GM18858 (cell line): ENCODE measurements around the gene PAPPA2.

ENCODE experiments used
- ATAC-seq: cut with Tn5 transposase; IDR thresholded peaks from one replicate; pipeline ENCODE4 v1.9.1; 2021; ENCODE audit not compliant: unreplicated experiment

PAPPA2 gene

DNA sequence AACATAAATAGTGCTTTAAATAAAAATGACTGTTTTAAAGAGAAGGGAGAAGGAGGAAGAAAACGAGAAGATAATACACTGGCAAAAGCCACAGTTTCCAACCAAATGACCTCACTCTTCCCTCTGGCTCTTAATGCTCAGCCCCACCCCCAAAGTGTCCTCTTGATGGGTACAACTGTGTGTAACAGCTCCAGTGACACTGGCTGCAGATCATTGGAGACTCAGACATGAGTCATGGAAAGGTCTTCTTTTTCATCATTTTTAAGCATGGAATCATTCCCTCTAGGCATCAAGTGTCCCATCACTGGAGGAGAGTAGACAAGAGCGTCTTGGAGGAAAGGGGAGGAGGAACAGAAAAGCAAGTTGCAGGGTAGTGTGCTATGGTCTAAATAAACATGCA lies 333.0 kb downstream of the PAPPA2 start:
- ATAC-seq = no peak

DNA sequence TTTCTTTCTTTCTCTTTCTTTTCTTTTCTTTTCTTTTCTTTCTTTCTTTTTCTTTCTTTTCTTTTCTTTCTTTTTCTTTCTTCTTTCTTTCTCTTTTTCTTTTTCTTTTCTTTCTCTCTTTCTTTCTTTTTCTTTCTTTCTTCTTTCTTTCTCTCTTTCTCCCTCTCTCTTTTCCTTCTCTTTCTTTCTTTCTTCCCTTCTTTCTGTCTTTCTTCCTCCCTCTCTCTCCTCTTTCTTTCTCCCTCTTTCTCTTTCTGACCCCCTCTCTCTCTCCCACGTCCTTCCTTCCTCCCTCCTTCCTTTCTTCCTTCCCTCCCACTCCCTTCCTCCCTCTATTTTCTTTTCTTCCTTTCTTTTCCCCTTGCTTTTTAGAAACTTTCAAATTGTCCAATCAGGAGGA lies 333.6 kb downstream of the PAPPA2 start:
- no peak for ATAC-seq

DNA sequence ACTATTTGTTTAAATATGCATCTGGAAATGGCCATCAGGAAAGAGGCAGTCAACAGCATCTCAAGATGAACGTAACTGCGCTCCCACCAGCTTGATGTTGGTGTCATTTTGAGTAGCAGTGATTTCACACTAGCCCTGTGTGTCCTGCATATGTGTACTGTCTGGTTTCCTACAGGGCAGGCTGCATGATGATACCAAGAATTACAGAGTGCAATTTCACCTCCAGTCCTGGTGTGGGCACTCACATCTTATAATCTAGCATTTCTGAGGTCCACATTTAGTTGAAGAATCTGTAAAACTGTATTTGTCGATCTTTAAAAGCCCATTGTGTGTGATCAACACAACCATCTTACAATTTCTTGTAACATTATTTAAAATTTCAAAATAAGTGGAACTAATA lies 336.4 kb downstream of the PAPPA2 start:
- ATAC-seq = no peak

DNA sequence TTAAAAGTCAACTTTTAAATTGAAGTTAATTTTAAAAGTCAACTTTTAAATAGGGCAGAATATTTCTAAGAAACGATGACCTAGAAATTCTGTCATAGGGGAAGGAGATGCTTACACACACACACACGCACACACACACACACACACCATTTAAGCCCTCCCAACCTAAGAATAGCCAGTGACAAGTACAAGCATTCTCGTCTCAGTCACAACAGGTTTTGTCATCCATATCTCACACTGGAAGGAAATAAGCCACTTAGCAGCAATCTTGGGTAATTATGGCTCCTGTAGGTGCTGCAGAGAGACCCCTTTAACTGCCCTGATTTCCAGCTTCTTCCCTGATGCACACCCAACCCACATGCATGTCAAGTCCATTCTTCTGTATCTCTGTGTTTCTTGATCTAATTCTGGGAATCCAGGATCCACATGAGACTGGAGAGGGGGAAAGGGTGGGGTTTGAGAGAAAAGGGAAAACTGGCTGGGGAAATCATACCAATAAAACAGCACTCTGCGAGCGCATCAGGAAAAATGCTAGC lies 338.1 kb downstream of the PAPPA2 start:
- ATAC-seq = no peak

DNA sequence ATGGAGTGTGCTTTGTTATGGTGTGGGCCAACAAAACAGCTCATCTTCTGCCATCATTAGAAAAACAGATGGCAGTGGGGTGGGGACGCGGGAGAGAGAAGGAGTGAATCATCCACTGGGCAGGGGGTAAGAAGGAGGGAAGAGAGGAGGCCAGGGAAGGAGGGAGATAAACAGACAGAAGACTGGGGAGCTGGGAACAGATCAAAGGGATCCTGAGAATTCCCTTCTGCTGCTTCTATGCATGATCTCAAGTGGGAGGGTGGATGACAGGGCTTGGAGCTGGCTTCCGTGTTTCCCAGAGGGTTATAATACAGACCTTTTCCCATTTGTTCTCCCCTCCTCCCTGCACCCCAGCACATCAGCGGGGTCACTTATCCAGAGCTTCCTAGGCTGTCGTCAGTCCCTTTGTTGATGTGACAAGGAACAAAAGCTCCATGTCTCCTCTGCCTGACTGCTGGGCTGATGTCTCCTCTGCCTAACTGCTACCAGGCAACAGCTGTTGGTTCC lies 338.6 kb downstream of the PAPPA2 start:
- ATAC-seq = no peak

DNA sequence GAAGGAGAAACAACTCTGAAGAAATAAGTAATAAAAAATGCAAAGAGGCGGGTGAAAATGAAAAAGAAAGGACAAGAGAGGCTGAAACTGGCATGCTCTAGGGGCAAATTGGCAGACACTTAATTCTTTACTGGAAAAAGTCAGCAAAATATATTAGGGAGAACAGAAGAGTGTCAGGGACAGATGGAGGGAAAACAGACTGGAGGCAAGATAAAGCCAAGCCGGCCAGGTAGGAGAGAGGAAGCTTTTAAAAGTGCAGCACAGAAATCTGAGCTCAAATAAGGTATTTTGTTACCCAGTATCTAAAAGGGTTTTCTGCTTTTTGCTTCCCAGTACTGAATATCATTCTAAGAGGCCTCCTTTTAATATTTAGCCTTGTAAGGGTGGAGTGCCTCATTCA lies 339.3 kb downstream of the PAPPA2 start:
- ATAC-seq = no peak

DNA sequence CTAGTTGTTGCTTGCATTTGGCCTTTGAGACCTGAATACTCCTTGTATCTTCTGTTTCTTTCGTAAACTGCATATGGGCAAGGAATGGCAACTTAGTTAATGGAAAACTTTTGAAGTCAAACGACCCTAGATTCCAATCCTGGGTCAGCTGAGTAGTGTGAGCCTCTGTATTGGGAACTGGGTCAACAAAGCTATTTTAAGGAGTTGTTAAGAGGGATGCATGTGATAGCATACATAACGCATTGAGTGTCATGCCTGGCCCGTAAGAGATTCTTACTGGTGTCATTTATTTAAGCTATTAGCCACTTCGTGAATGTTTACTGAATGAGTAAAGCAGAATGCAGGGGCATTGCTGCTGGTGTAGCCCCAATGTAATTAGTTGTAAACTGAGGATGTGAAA lies 340.1 kb downstream of the PAPPA2 start:
- ATAC-seq = no peak

DNA sequence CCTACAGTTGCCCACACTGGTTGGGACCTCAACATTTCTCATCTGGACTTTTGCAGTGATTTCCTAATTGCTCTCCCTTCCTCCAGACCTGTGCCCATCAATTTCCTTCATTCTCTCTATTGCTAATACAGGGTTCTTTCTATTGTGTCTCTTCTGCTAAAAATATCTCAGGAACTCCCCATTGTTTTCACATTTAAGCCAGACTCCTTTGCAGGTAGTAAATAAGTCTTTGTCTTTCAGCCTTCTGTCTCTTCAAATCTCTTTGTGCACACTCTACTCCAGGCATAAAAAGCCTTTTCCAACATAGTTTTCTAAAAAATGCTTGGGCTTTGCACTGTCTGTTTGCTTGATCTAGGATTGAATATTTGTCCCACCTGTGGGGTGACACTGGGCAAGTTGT lies 340.6 kb downstream of the PAPPA2 start:
- ATAC-seq = no peak

DNA sequence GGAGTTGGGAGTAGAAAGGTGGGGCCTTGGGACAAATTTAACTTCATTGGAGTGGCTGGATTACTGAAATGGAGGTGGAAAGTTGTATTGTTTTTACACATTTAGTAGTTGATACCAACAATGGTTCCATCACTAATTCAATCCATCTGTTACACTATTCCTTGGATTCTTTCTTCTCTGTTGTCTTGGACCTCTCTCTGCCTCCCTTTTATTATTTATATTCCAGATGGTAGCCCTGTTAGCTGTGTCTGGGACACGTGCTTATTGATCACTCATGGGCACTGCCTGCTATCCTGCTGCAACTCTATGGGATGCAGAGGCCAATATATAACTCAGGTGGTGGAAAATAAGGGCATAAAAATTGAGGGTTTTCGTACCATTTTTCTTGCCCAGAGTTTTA lies 346.3 kb downstream of the PAPPA2 start:
- ATAC-seq = no peak

DNA sequence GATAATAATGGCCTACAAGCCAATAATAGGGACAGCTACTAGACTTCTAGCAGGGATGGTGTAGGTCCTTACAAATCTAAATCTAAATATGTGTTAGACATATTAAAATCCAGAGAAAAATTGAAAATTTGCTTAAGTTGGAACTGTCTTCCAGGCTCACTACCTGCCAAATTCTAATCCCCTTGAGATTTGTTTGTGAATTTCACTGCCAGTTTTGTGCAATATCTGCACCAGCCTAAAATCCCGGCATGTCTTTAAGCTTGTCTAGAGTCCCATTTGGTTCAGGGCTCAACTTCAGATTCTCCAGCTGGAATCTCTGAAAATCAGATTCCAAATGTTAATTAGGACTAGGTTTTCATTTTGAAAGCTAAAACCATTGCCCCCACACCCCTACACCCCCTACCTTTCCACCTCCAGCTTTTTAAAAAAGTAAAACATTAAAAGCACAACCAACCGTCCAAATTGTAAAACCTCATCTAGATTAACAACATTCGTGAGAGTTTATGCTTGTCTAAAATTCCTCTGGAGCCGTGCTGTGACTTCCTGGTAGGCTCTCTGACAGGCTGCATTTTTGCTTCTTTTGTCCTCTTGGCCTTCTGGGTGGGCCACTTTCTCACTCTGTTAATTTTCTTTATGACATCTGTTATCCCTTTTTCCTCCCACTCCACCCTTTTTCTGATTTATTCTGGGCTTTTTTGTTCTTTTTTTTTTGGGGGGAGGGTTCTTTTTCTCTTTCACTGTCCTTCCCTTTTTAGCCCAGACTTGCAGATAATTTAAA lies 348.7 kb downstream of the PAPPA2 start:
- ATAC-seq = no peak

DNA sequence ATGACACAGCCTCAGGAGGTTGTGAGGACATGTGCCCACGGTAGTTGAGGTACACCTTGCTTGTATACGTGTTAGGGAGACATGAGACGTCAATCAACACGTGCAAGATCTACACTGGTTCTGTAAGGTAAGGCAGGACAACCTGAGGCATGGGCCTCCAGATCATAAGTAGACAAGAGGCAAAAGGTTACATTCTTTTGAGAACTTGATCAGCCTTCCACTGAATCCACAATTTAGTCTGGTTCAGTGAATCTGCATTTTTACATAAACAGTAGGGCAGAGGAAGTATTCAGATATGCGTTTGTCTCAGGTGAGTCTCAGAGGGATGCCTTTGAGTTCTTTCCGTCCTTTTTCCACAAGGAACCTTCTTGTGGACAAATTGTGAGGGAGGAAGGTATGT lies 352.6 kb downstream of the PAPPA2 start:
- ATAC-seq = no peak

DNA sequence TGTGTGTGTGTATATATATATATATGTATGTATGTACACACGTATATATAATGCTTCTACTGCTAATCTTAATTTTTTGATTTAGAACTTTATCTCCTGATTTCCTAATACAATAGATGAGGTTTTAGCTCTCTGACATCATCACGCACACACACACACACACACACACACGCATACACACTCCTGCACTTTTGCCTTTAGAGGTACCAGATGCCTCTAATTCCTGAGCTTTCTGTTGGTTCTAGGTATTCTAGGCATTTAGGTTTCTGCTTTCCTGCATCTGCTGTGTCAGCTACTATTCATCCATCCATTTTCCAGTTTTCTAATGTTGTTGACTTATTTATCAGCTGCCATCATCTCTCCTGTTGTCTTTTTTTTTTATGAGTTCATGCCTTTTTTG lies 353.3 kb downstream of the PAPPA2 start:
- no peak for ATAC-seq

DNA sequence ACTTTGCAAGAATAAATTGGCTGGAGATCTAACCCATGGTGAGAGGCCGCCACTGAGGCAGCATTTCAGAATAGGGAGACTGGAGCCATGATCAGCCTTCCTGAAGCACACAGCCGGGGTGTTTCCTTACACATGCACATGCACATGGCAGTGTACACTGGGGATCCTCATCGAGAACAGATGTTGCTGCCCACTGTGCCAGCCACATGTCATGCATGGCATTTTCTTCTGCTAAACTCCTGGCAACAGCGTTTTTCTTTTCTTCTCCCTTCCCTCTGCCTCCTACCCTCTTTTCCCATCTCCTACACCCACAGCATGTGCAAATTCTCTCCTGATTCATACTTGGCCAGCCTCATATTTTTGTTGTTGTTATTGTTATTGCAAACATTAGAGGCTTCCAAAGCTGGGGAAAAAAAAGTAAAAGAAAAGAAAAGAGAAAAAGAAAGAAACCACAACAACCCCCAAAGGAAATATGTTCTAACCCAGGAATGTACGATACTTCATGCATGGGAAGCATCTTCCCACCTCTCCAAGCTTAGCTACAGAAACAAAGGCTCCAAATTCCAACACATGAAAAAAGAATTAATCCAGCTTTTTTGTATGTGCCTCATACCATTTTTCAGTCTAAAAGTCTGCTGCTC lies 357.5 kb downstream of the PAPPA2 start:
- no peak for ATAC-seq

DNA sequence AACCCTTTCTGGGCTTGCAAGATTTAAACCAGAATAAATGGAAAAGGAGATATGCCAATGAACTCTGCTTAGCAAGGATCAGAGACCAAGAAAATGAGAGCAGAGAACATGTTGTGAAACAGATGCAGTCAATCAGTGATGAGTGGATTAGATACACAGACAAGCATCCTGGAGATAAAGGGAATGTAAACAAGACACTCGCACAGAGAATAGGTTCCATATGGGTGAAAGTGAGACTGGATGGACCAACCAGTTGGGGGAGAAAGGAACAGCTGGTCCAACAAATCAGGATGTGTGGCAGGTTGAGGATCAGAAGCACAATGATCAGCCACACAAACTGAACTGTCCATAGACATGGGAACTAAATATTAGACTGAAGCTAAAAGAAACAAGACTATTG lies 363.3 kb downstream of the PAPPA2 start:
- no peak for ATAC-seq

DNA sequence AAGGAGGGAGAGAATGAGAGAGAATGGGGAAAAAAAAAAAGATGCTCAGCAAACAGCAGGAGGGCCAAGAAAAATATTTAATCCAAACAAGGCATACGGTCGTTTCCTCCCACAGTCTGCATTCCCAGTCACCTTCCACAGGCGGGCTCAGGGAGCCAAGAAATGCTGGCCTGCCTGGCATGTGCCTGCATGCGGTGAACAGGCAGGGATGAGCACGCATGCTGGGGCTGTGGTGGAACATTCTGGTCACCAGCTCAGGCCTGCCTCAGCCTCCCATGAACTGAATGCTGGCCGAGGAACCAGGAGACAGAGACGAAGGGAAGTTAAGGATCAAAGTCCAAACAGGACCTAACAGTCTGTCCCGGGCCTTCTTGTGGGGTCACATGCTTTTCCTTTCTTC lies 366.3 kb downstream of the PAPPA2 start:
- no peak for ATAC-seq

DNA sequence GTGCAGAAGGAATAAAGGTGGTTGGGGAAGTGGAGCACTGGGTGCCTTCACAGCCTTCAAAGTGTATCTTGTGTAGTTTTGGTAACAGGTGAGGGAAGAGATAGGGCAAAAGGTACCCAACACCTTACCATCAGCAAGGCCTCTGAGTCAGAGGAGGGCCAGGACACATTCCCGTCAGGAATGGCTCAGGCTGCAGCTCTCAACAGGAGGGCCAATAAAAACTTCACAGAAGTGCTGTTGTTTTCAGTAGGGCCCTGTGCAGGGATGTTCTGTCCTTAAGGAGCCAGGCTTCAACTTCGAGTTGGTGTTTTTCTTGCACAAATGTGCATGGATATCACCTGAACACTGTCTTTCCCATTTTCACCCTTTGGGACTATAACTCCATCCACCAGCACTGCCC lies 368.2 kb downstream of the PAPPA2 start:
- ATAC-seq = no peak

DNA sequence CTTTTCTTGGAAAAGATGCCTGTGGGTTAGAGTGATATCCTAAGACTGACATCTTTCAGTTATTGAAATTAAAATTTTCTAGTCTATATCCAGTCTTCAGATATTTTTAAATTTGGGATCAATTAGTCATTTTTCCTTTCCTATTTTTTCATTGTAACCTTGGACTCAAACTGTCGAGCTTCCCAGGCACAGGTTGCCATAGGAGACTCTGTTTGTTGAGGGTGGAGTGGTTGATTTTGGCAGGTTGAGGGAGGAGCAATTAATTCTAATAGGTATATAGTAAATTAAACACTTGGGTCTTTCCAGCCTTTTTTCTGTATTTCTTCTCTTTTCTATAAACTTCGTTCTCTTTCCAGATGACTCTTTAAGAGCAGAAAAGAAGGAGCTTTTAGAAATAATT lies 374.7 kb downstream of the PAPPA2 start:
- no peak for ATAC-seq

DNA sequence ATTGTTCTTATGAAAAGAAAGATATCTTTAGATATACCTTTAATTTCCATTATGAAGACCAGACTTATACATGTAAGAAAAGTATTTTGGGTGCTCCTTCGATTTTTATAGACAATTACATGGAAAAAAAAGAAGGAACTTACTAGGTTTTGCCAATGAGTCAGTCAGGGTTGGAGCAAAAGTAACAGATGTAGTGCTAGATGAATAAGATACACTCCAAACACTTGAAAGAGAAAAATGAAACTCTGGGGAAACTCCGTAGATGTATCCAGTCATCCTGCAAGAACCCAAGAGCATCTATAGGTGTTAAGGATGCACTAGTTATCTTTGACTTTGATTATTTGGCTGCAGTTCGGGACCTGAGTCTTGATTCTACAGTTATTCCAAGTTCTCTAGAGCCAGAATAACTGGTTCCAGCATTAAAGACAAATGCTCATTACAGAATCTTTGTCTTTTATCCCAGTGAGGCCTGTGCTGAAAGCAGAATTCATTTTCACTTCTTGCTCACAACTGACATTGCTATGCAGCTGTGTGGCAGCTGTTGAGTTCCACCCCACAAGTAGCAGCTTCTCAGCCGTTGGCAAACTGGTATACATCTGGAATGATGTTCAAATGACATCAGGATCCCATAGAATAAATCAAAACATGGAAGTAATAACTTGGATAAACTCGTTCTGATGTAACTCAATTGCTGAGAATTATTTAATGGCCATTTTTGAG lies 375.5 kb downstream of the PAPPA2 start:
- no peak for ATAC-seq

DNA sequence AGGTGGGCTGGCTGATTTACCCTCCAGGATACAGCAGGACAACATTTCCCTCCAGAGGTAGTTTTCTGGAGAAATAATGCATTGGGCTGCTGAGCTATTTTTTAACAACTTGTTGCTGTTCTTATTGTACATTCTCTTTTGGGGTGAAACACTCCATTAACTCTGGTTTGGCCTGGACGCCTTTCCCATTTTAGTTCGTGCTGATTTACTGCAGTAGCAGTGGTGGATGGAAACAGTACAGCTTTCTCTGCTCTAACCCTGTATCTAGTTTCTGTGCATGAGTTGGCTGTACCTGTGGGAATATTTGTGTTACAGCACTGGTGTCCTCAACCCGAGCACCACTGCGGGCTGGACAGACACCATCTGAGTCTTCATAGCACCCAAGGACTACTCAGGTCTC lies 376.2 kb downstream of the PAPPA2 start:
- no peak for ATAC-seq

DNA sequence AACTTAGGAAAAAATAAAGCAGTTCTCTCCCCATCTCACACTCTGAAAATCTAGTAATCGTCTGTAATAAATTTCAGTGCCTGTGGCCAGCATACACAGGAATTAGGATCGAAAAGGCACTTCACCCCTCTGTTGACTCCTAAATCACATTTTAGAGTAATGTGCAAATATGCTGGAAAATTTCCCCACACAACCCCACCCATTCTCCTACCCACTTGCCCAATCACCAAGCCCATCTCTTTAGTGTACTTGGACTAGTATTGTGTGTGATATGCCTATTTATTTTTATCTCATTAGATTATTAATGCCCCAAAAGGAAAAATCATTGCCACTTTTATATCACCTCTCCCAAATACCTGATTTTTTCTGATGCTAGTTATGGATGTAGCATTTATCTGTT lies 378.3 kb downstream of the PAPPA2 start:
- no peak for ATAC-seq

DNA sequence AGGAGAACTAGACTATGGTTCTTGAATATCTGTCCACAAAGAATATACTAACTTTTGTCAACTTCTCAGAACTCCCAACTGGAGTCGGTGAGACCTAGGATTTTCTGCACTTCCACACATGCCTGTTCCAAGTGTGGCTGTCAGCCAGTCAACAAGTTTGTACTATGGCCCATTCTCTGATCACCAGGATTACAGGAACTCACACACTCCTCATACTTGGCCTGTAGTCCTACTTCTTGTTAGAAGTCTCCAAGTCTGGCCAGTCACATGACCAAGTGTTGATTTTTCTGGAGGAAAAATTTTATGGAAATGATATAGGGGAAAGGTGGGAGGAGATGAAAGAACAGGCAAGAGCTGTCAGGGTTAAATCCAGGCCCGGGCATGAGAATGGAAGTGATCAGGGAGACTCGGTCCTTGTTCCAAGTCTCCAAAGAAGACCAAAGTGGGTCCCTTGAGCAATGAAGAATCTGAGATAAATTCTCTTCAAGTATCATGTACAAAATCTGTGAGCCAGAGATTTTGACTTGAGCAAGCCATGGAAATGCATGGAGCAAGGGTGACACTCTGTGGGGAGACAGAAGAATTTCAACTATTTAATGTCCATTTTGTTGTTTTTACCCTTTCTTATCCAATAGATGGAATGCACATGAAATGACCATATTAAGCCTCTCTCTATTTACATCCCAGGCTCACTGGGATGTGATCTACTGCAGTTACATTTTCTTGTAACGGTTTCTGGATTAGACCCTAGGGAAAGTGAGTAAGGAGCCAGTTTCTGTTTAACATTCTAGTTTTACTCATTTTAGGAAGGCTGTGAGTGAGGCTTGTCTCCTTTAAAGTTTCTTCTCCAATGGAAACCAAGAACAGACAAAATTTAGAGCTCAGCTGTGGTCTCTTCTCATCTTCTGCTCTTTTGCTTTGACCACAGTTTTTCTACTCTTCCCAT lies 380.6 kb downstream of the PAPPA2 start:
- no peak for ATAC-seq
